NCI-H2196 (cell line): Measurements from ENCODE around the gene GNG8.
"Not testable (repeated sequence)": the region's sequence is repeated elsewhere in the genome, so short reads cannot be mapped to it uniquely, and the experiment has no call there.

Source experiments
- DNase-seq: peaks from one replicate; lab custom pipeline; 2025; ENCODE audit not compliant: unreplicated experiment; lab: John Stamatoyannopoulos, UW

GNG8 gene

DNA sequence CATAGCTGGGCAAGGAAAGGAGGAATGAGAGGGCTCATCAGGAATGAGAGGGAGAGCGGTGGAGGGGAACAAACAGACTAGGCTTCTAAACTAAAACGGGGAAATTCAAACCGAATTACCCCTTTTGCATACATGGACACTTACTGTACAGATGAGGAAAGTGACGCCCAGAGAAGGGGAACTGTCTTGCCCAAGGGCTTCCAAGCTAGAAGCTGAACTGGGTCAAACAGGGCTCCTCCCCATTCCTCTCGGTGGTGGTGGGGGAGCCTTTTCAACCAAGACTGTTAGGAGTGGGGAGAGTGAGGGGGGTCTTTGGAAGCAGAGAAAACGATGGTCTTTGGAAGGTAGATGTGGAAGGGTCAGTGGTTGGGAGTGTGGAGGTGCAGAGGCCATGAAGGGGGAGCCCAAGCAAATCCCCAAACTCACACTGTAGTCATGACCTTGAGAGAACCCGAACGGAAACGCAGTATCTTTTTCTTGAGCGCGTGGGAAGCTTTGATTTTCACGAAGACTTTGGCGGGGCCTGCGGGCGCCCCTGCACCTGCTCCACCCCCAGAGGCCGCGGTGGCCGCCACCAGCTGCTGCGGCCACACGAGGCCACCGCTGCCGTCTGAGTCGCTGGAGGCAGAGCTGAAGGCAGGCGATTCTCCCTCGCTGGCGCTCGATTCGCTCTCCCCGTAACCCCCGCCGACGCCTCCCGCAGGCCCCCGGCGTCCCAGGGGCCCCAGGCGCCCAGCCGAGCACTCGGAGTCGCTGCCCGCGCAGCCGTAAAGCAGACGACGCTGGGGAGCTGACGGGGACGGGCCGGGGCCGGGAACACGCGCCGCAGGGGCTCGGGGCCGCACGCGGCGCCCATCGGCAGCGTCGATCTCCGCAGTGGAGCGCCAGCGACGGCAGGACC is 12.3 kb upstream of the GNG8 start:
- DNase-seq = no peak

DNA sequence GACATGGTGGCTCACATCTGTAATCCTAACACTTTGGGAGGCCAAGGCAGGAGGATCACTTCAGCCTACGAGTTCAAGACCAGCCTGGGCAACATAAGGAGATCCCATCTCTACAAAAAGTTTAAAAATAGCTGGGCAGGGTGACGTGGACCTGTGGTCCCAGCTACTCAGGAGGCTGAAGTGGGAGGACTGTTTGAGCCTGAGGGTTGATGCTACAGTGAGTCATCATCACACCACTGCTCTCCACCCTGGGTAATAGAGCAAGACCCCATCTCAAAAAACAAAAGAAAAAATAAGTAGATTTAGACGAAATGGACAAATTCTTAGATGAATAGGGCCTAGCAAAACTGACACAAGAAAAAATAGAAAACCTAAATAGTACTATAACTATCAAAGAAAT is 10.4 kb upstream of the GNG8 start:
- no peak for DNase-seq

- no peak for DNase-seq
Observed at GRCh38 chr19:46644720-46645119, 8.7 kb upstream of the GNG8 start.

GRCh38 chr19:46640656-46641055 is 4.7 kb upstream of the GNG8 start:
- no peak for DNase-seq

DNA sequence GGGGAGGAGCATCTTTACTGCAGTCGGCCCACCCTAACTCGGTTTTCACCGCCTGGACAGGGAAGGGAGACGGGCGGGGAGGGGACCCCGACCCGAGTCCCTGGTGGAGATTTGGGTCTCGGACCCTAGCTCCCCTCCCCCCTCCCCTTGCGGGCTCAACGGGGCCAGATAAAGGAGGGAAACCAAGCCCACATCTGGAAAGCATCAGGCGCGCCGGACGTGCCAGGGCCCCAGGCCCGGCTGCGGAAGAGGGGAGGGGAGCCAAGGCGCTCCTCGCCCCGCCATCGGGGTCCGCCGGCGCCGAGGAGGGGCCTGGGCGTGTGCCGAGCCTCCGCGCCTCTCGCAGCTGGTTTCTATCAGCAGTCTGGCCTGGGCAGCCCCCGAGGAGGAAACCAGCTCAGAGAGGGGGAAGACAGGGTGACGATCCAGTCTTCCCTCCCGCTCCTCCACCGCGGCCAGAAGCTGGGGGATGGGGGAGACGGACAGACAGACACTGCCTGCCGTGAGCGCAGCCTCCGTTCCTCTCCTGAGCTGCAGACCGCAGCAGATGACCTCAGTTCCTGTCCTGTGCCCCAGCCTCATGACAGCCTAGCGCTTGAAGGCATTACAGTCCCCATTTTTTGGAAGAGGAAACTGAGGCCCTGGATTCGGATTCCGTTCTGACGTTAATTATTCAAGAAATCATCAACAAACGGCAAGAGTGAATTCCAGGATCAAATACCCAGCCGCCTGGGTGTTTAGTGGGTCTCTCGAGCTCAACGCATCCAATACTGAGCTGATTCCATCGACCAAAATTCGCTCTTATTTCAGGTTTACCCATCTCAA is 3.6 kb upstream of the GNG8 start:
- DNase-seq = no peak

- DNase-seq = no peak
Observed at GRCh38 chr19:46637224-46637623, 1.2 kb upstream of the GNG8 start.

DNA sequence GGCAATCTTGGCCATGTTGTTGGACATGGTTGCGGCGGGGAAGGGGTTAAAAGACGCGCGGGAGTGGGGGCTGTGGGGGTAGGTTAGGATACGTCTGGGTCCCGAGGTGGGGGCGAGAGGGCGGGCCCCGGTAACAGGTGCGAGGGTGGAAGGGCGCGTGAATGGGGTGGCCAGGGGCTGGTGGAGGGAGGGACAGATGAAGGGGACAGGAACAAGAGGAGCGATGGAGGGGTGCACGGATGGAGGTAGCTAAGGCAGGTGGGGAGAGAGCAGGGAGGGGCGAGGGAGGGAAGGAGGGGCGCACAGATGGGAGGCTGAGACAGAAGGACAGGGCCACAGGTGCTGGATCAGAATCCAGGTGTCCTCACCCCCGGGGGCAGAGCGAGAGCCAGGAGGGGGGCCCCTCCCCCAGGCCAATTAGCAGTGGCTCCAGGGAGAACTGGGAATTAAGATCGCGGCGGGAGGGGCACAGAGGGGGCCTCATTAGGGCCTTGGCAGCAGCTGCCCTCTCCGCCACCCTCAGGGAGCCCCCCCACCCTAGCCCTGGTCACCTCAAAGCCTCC is 1.3 kb downstream of the GNG8 start:
- DNase-seq = no peak

- peak; percentile 63 for DNase-seq
Observed at GRCh38 chr19:46634045-46634655, 1.9 kb downstream of the GNG8 start.

- no peak for DNase-seq
Observed at GRCh38 chr19:46633130-46633529, 2.9 kb downstream of the GNG8 start.

- no peak for DNase-seq
Observed at GRCh38 chr19:46631481-46631880, 4.5 kb downstream of the GNG8 start.

- DNase-seq = no peak
Observed at GRCh38 chr19:46630586-46631205, 5.3 kb downstream of the GNG8 start.

- no peak for DNase-seq
Observed at GRCh38 chr19:46629546-46630025, 6.4 kb downstream of the GNG8 start.

- DNase-seq = not testable (repeated sequence)
Observed at GRCh38 chr19:46628970-46629369, 7.0 kb downstream of the GNG8 start.

DNA sequence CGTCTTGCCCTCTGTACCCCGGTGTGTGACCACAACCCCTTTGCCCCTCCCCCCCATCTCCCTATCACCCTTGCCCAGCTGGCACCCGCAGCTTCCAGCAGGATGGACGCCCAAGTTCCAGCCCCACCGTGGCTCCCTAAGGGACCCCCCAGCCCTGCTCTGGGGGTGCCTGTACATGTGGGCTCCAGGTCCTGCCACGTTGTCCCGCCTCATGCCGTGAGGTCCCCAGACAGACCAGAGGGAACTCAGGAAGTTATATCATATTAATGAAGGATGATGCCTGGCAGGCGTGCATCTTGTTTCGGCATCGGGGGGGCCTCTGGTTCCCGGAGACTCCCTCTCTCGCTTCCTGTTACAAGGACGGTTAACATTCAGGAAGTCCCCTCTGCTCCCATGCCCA is 9.6 kb downstream of the GNG8 start:
- DNase-seq = no peak

GRCh38 chr19:46625731-46626130 is 10.3 kb downstream of the GNG8 start:
- DNase-seq = no peak

- no peak for DNase-seq
Observed at GRCh38 chr19:46624958-46625661, 10.9 kb downstream of the GNG8 start, which contains the start of gene PTGIR. TSS of gene PTGIR (minus strand) at chr19:46625089. CDS start at chr19:46624225, 864 bp downstream.

DNA sequence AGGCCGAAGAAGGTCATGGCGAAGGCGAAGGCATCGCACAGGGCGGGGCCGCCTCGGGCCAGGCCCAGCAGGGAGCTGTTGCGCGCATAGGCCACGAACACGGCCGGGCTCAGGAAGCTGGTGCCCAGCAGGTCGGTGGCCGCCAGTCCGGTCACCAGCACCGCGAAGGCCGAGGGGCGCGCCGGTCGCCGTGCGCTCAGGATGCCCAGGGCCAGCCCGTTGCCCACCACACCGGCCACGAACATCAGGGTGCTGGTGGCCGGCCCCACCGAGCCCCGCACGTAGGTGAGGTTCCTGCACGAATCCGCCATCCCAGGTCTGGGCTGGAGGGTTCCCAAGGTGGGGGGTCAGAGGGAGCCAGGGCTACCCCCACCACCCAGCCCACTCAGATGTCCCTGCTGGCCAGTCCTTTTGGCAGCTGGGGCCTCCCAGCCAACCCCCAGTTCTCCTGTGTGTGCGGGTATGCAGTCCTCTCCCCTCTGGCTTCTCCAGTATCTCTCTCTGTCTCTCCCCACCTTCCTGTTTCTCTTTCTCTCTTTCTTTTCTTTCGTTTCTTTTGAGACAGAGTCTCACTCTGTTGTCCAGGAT is 12.0 kb downstream of the GNG8 start:
- no peak for DNase-seq

DNA sequence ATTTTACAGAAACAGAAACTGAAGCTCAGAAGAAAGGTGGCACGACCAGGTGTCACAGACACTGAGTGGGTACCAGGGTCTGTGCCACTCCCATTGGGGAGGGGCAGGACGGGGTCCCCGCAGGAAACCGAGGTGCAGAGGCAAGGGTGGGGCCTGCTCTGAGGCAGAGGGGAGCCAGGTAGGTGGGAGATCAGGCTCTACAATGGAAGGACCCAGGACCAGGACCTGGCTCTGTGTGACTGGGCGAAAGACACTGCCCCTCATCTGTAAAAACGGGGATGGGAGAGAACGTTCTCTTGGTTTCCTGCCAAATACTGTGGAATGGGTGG is 13.9 kb downstream of the GNG8 start:
- DNase-seq = no peak

- DNase-seq = no peak
Observed at GRCh38 chr19:46621191-46622117, 14.5 kb downstream of the GNG8 start.
